HCT116 (cell line): ENCODE measurements around the gene DAPP1. TPM values are rescaled to one million over a fixed set of nuclear protein-coding genes. Genes with fewer than 3 reads are reported as not detected.

Experiments used
- ATAC-seq: fragments of 200-7000 bp; cut with Tn5 transposase; 2 replicates; pipeline ENCODE4 v1.9.1; 2020; ENCODE audit warnings: mild to moderate bottlenecking, moderate library complexity
- BruUV-seq: library from RNA; stranded (reverse); fragments of 400-500 nt; replicated peaks from 2 replicates; lab custom pipeline; 2021; lab: Mats Ljungman, UMichigan
- CTCF ChIA-PET: fragments of 300-600 bp; sonication (Branson Sonifier 250); formaldehyde crosslinking; loops from one replicate; lab custom pipeline; 2021; ENCODE audit warnings: antibody characterized with exemption; lab: Charles Lee
- POLR2A ChIA-PET: fragments of 300-600, 350-600 bp; sonication (Branson Sonifier 250); formaldehyde crosslinking; loops from one replicate; lab custom pipeline; 2021; ENCODE audit warnings: antibody characterized with exemption; lab: Charles Lee
- RAD21 ChIA-PET, 2 experiments: fragments of 300-600 bp; sonication (Branson Sonifier 250); formaldehyde crosslinking; loops; one replicate each; lab custom pipeline; 2023; ENCODE audit warnings: low total read pairs in 2 of 2; ENCODE audit not compliant: uncharacterized antibody in 2 of 2, unreplicated experiment in 2 of 2, low non-redundant PET in 1 of 2; lab: Charles Lee
- DNase-seq: peaks from one replicate; pipeline ENCODE4 v3.0.0-alpha.2; 2010; ENCODE audit warnings: low read depth, low spot score
- H2AFZ ChIP-seq: fragments of 200-600 bp; shearing (Covaris generic), sonication (generic); 2 replicates; pipeline ENCODE4 v1.6.1; 2017; ENCODE audit warnings: low read depth, mixed run types, mixed read lengths, antibody characterized with exemption, low read length; ENCODE audit not compliant: poor library complexity, severe bottlenecking
- H3K27ac ChIP-seq: 2 replicates; pipeline ENCODE4 v1.5.1; 2012; ENCODE audit warnings: low read depth, low read length
- H3K27me3 ChIP-seq: fragments of 200-600 bp; sonication (generic); 2 replicates; pipeline ENCODE4 v1.6.1; 2016; ENCODE audit warnings: mixed run types, low read length, mixed read lengths; ENCODE audit not compliant: insufficient read depth
- H3K36me3 ChIP-seq, 2 experiments: fragments of 200-500 bp in 1 of 2; fragments of 200-600 bp in 1 of 2; sonication (Bioruptor generic) in 1 of 2; sonication (generic) in 1 of 2; 2 replicates each; pipeline versions ENCODE4 v1.5.1 to v1.6.1; 2014 to 2016; ENCODE audit warnings: low read length in 2 of 2, inconsistent platforms in 1 of 2, mixed read lengths in 1 of 2, mixed run types in 1 of 2; ENCODE audit not compliant: insufficient read depth in 2 of 2, control insufficient read depth in 1 of 2
- H3K4me1 ChIP-seq, 2 experiments: fragments of 200-600 bp in 1 of 2; sonication (generic) in 1 of 2; 2 replicates each; pipeline versions ENCODE4 v1.5.1 to v1.6.1; 2012 to 2017; ENCODE audit warnings: low read length in 2 of 2, inconsistent platforms in 1 of 2, mild to moderate bottlenecking in 1 of 2, mixed read lengths in 1 of 2, mixed run types in 1 of 2, moderate library complexity in 1 of 2; ENCODE audit not compliant: insufficient read depth in 2 of 2, control insufficient read depth in 1 of 2
- H3K4me2 ChIP-seq: fragments of 200-600 bp; sonication (generic); 2 replicates; pipeline ENCODE4 v1.6.1; 2017; ENCODE audit warnings: mixed run types, low read length, mixed read lengths
- H3K4me3 ChIP-seq, 2 experiments: fragments of 200-600 bp in 1 of 2; sonication (generic) in 1 of 2; replicated peaks in 1 of 2; 2 replicates each; pipeline ENCODE4 v1.5.1; 2011 to 2016; ENCODE audit warnings: low read length in 2 of 2, control low read depth in 1 of 2, low read depth in 1 of 2, mild to moderate bottlenecking in 1 of 2, mixed read lengths in 1 of 2, mixed run types in 1 of 2
- H3K79me2 ChIP-seq: fragments of 200-600 bp; sonication (generic); 2 replicates; pipeline ENCODE4 v1.6.1; 2017; ENCODE audit warnings: mild to moderate bottlenecking, mixed run types, low read length, moderate library complexity, mixed read lengths; ENCODE audit not compliant: insufficient read depth
- H3K9ac ChIP-seq: fragments of 200-600 bp; sonication (generic); 2 replicates; pipeline ENCODE4 v1.6.1; 2016; ENCODE audit warnings: low read length, mixed read lengths
- H3K9me2 ChIP-seq: fragments of 200-600 bp; sonication (generic), shearing (Covaris generic); 2 replicates; pipeline ENCODE4 v1.6.1; 2017; ENCODE audit warnings: mixed run types, mild to moderate bottlenecking, moderate library complexity; ENCODE audit not compliant: insufficient read depth
- H3K9me3 ChIP-seq, 2 experiments: fragments of 200-500 bp in 1 of 2; fragments of 200-600 bp in 1 of 2; sonication (Bioruptor generic) in 1 of 2; sonication (generic) in 1 of 2; 2 replicates each; pipeline ENCODE4 v1.6.1; 2014 to 2017; ENCODE audit warnings: low read length in 2 of 2, mixed read lengths in 2 of 2, inconsistent platforms in 1 of 2, low read depth in 1 of 2, mild to moderate bottlenecking in 1 of 2, mixed run types in 1 of 2, moderate library complexity in 1 of 2; ENCODE audit not compliant: control insufficient read depth in 1 of 2, insufficient read depth in 1 of 2
- H4K20me1 ChIP-seq: fragments of 200-600 bp; sonication (generic), shearing (Covaris generic); 2 replicates; pipeline ENCODE4 v1.6.1; 2017; ENCODE audit warnings: mixed run types, mild to moderate bottlenecking, moderate library complexity; ENCODE audit not compliant: insufficient read depth
- ATF3 ChIP-seq: IDR thresholded peaks from 2 replicates; pipeline ENCODE4 v1.6.1; 2012
- CBX3 ChIP-seq: IDR thresholded peaks from 2 replicates; pipeline ENCODE4 v1.6.1; 2012; ENCODE audit warnings: low read depth
- EGR1 ChIP-seq: IDR thresholded peaks from 2 replicates; pipeline ENCODE4 v1.6.1; 2012; ENCODE audit warnings: low read depth
- ELF1 ChIP-seq: IDR thresholded peaks from 2 replicates; pipeline ENCODE4 v1.6.1; 2012; ENCODE audit warnings: low read depth, borderline replicate concordance
- FOSL1 ChIP-seq: IDR thresholded peaks from 2 replicates; pipeline ENCODE4 v1.6.1; 2012; ENCODE audit warnings: low read depth
- JUND ChIP-seq: IDR thresholded peaks from 2 replicates; pipeline ENCODE4 v1.6.1; 2012
- MAX ChIP-seq: IDR thresholded peaks from 2 replicates; pipeline ENCODE4 v1.6.1; 2012
- POLR2A ChIP-seq: IDR thresholded peaks from 2 replicates; pipeline ENCODE4 v1.7.0; 2011; ENCODE audit warnings: borderline replicate concordance; ENCODE audit not compliant: insufficient read depth, insufficient read length; ENCODE audit errors: extremely low read depth
- POLR2AphosphoS5 ChIP-seq: IDR thresholded peaks from 2 replicates; pipeline ENCODE4 v1.6.1; 2011; ENCODE audit warnings: mild to moderate bottlenecking, low read depth, low read length, moderate library complexity
- SRF ChIP-seq: IDR thresholded peaks from 2 replicates; pipeline ENCODE4 v1.6.1; 2012; ENCODE audit warnings: low read depth
- YY1 ChIP-seq: IDR thresholded peaks from 2 replicates; pipeline ENCODE4 v1.6.1; 2011; ENCODE audit warnings: low read length, low read depth, moderate library complexity, mild to moderate bottlenecking; ENCODE audit not compliant: insufficient replicate concordance; ENCODE audit errors: extremely low read depth
- ZFX ChIP-seq: fragments of 450-650 bp; IDR thresholded peaks from 2 replicates; pipeline ENCODE4 v1.6.1; 2017
- intact Hi-C: fragments of 100-400 bp; cut with micrococcal nuclease; formaldehyde crosslinking; loops from 2 replicates; pipeline ENCODE4 v1.10.0; 2022
- total RNA-seq: library from RNA; stranded (reverse); gene quantifications from one replicate; pipeline ENCODE4 v1.2.1, GENCODE V29; 2021; ENCODE audit not compliant: unreplicated experiment
- TF ChIP-seq, protein P1 (sequence below): IDR thresholded peaks from 2 replicates; pipeline ENCODE4 v1.6.1; 2011; ENCODE audit warnings: mild to moderate bottlenecking, low read length, moderate library complexity; ENCODE audit not compliant: insufficient replicate concordance; ENCODE audit errors: extremely low read depth
- TF ChIP-seq, protein P2 (sequence below): IDR thresholded peaks from 2 replicates; pipeline ENCODE4 v1.6.1; 2012; ENCODE audit warnings: low read depth

DAPP1 gene
- total RNA-seq, 1 experiment from 2014 or later: 0.76 TPM

GRCh38 chr4:99853190-99853589 is 36.6 kb downstream of the DAPP1 start:
- ChIA-PET RAD21 (no interaction called here), POLR2A (no interaction called here), CTCF (no interaction called here)
- Histone ChIP-seq H3K9me3 (no peaks in the 10 kb centered on the region), H2AFZ (no peak overlapping the region), H3K27me3 (no peaks in the 10 kb centered on the region), H3K4me2 (no peak overlapping the region), H3K9ac (no peak overlapping the region), H3K79me2 (no peaks in the 10 kb centered on the region), H4K20me1 (no peaks in the 10 kb centered on the region), H3K4me3 (no peak overlapping the region), H3K4me1 (peaks cover 0 to 6% of the 10 kb centered on the region in 2 experiments; a peak in 1 of 4 replicates), H3K9me2 (no peaks in the 10 kb centered on the region), H3K27ac (no peak overlapping the region), H3K36me3 (no peaks in the 10 kb centered on the region)
- TF ChIP-seq ELF1 (no peak), YY1 (no peak), CBX3 (no peak), JUND (no peak), ATF3 (no peak), EGR1 (no peak), POLR2AphosphoS5 (no peak), ZFX (no peak)
- TF ChIP-seq, protein P1, sequence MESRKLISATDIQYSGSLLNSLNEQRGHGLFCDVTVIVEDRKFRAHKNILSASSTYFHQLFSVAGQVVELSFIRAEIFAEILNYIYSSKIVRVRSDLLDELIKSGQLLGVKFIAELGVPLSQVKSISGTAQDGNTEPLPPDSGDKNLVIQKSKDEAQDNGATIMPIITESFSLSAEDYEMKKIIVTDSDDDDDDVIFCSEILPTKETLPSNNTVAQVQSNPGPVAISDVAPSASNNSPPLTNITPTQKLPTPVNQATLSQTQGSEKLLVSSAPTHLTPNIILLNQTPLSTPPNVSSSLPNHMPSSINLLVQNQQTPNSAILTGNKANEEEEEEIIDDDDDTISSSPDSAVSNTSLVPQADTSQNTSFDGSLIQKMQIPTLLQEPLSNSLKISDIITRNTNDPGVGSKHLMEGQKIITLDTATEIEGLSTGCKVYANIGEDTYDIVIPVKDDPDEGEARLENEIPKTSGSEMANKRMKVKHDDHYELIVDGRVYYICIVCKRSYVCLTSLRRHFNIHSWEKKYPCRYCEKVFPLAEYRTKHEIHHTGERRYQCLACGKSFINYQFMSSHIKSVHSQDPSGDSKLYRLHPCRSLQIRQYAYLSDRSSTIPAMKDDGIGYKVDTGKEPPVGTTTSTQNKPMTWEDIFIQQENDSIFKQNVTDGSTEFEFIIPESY: no peak
- no peak for ATAC-seq
- no TSS peak for BruUV-seq
- no peak for DNase-seq
- intact Hi-C loops: no loop called here

GRCh38 chr4:99853999-99854398 is 37.4 kb downstream of the DAPP1 start:
- Histone ChIP-seq H3K4me3 (no peak overlapping the region), H3K36me3 (no peaks in the 10 kb centered on the region), H3K79me2 (no peaks in the 10 kb centered on the region), H3K27me3 (no peaks in the 10 kb centered on the region), H3K4me1 (peaks cover 0 to 6% of the 10 kb centered on the region in 2 experiments; a peak in 1 of 4 replicates), H3K27ac (no peak overlapping the region), H3K9ac (no peak overlapping the region), H2AFZ (no peak overlapping the region), H3K9me2 (no peaks in the 10 kb centered on the region), H3K9me3 (no peaks in the 10 kb centered on the region), H4K20me1 (no peaks in the 10 kb centered on the region), H3K4me2 (no peak overlapping the region)
- ATAC-seq (no peak), DNase-seq (no peak)
- POLR2A ChIA-PET: no interaction called here
- RAD21 ChIA-PET: no interaction called here
- no TSS peak for BruUV-seq
- CTCF ChIA-PET: no interaction called here
- intact Hi-C loops: no loop called here
- TF ChIP-seq, protein P2, sequence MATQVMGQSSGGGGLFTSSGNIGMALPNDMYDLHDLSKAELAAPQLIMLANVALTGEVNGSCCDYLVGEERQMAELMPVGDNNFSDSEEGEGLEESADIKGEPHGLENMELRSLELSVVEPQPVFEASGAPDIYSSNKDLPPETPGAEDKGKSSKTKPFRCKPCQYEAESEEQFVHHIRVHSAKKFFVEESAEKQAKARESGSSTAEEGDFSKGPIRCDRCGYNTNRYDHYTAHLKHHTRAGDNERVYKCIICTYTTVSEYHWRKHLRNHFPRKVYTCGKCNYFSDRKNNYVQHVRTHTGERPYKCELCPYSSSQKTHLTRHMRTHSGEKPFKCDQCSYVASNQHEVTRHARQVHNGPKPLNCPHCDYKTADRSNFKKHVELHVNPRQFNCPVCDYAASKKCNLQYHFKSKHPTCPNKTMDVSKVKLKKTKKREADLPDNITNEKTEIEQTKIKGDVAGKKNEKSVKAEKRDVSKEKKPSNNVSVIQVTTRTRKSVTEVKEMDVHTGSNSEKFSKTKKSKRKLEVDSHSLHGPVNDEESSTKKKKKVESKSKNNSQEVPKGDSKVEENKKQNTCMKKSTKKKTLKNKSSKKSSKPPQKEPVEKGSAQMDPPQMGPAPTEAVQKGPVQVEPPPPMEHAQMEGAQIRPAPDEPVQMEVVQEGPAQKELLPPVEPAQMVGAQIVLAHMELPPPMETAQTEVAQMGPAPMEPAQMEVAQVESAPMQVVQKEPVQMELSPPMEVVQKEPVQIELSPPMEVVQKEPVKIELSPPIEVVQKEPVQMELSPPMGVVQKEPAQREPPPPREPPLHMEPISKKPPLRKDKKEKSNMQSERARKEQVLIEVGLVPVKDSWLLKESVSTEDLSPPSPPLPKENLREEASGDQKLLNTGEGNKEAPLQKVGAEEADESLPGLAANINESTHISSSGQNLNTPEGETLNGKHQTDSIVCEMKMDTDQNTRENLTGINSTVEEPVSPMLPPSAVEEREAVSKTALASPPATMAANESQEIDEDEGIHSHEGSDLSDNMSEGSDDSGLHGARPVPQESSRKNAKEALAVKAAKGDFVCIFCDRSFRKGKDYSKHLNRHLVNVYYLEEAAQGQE: no peak
- TF ChIP-seq ZFX: no peak
- no peak for TF ChIP-seq POLR2A
- TF ChIP-seq FOSL1: no peak
- no peak for TF ChIP-seq EGR1
- TF ChIP-seq MAX: no peak
- no peak for TF ChIP-seq ELF1
- no peak for TF ChIP-seq SRF
